Lower leg skin (tissue), 3 donors: ENCODE data around the gene TRMT6.

Experiments used
- POLR2A ChIP-seq, 2 donors: fragments of 450-650 bp; IDR thresholded peaks; one replicate each; pipeline ENCODE4 v1.6.1; 2016 to 2017; ENCODE audit warnings: antibody characterized with exemption in 2 of 2, mild to moderate bottlenecking in 1 of 2, moderate library complexity in 1 of 2
- TF ChIP-seq, protein P1 (sequence below), 3 donors: fragments of 450-650 bp; IDR thresholded peaks; one replicate each; pipeline ENCODE4 v1.5.1; 2016; ENCODE audit warnings: antibody characterized with exemption in 3 of 3, mild to moderate bottlenecking in 3 of 3, moderate library complexity in 2 of 3

DNA sequence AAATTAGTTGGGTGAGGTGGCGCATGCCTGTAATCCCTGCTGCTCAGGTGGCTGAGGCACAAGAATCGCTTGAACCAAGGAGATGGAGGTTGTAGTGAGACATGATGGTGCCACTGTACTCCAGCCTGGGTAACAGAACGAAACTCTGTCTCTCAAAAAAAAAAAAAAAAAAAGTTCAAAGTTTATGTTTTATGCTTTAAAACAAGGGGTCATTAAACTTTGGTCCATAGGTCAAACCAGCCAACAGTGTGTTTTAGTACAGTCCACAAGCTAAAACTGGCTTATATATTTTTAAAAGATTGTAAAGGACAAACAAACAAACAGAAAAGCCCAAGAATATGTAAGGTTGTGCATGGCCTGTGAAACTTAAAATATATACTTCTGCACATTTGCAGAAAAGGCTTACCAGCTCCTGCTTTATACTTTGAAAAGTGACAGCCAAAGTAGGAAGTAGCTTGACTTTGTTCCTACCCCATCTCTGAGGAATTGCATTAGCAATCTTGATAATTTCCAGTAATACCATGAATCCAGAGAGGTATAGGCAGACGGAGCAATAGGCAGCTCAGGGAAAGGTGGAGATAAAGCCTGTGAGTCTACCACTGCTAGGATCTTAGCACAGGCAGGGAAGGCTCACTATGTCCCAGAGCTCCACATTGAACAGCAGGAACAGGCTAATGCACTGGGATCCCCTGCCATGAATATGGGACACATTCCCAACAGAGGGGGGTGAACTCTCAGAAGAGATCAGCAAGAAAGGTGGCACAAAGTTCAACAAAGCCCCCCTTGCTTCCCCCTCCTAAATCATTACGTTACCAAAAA lies 30.6 kb upstream of the TRMT6 start:
- TF ChIP-seq, protein P1, sequence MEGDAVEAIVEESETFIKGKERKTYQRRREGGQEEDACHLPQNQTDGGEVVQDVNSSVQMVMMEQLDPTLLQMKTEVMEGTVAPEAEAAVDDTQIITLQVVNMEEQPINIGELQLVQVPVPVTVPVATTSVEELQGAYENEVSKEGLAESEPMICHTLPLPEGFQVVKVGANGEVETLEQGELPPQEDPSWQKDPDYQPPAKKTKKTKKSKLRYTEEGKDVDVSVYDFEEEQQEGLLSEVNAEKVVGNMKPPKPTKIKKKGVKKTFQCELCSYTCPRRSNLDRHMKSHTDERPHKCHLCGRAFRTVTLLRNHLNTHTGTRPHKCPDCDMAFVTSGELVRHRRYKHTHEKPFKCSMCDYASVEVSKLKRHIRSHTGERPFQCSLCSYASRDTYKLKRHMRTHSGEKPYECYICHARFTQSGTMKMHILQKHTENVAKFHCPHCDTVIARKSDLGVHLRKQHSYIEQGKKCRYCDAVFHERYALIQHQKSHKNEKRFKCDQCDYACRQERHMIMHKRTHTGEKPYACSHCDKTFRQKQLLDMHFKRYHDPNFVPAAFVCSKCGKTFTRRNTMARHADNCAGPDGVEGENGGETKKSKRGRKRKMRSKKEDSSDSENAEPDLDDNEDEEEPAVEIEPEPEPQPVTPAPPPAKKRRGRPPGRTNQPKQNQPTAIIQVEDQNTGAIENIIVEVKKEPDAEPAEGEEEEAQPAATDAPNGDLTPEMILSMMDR (IDR thresholded peaks at IDR 0.05), result no peak
- TF ChIP-seq POLR2A (IDR thresholded peaks at IDR 0.05), result no peak
